Measurements from ENCODE around the gene CLCF1. TPM values are rescaled to one million over a fixed set of nuclear protein-coding genes. Genes with fewer than 3 reads are reported as not detected.
A peak's percentile ranks its signal among the peaks of the same experiment; 100 is the strongest.

The CLCF1 gene
- total and polyA plus RNA-seq, 2 of the 13 experiments (the other 11 are each of a cell fraction or from before 2014, with no cell fraction given): 0.49 to 0.78 TPM

DNA sequence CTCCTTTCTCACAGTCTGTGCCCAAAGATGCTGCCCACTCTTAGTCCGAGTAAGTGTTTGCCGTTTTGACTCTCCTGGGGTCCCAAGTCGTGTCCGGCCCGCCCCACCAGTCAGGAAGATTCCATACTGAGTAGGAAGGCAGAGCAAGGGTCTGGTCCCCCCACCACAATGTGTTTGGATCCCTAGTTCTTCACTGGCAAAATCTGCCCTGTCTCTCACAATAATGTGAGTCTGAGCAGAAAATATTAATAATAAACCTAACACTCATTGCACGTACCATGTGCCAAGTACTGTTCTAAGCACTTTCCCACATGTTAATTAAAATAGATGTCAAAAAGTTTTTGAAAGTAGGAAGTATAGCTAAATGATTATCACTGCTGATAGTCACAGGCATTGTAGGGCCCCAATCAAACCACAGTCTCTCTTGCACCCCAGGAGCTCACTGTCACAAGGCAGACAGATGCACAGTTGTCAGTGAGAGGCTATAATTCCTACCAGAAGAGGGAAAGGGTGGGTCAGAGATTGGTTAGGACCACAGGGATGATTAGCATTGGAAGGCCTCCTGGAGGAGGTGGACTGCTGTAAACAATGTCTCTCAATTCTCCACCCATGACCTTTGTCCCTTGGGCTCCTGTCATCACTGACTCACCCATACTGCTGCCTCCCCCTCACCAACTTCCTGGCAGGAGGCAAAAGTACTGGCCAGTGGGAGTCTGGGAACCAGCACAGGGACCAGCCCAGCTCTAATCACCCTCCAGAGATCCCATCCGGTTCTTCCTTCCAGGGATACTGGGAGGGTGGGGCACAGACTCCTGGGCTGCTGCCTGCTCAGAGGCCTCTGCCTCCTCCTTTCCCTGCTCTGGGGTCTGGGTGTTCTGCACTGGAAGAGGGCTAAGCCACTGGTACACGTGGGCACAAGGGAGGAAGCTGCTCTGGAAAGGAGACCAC lies 19.0 kb downstream of the CLCF1 start (continued):
- TF ChIP-seq, protein P1, sequence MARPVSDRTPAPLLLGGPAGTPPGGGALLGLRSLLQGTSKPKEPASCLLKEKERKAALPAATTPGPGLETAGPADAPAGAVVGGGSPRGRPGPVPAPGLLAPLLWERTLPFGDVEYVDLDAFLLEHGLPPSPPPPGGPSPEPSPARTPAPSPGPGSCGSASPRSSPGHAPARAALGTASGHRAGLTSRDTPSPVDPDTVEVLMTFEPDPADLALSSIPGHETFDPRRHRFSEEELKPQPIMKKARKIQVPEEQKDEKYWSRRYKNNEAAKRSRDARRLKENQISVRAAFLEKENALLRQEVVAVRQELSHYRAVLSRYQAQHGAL (CRISPR knock-in tag; IDR thresholded peaks at IDR 0.05; ENCODE audit: not compliant biosample characterization): no peak
- TF ChIP-seq, protein P2, sequence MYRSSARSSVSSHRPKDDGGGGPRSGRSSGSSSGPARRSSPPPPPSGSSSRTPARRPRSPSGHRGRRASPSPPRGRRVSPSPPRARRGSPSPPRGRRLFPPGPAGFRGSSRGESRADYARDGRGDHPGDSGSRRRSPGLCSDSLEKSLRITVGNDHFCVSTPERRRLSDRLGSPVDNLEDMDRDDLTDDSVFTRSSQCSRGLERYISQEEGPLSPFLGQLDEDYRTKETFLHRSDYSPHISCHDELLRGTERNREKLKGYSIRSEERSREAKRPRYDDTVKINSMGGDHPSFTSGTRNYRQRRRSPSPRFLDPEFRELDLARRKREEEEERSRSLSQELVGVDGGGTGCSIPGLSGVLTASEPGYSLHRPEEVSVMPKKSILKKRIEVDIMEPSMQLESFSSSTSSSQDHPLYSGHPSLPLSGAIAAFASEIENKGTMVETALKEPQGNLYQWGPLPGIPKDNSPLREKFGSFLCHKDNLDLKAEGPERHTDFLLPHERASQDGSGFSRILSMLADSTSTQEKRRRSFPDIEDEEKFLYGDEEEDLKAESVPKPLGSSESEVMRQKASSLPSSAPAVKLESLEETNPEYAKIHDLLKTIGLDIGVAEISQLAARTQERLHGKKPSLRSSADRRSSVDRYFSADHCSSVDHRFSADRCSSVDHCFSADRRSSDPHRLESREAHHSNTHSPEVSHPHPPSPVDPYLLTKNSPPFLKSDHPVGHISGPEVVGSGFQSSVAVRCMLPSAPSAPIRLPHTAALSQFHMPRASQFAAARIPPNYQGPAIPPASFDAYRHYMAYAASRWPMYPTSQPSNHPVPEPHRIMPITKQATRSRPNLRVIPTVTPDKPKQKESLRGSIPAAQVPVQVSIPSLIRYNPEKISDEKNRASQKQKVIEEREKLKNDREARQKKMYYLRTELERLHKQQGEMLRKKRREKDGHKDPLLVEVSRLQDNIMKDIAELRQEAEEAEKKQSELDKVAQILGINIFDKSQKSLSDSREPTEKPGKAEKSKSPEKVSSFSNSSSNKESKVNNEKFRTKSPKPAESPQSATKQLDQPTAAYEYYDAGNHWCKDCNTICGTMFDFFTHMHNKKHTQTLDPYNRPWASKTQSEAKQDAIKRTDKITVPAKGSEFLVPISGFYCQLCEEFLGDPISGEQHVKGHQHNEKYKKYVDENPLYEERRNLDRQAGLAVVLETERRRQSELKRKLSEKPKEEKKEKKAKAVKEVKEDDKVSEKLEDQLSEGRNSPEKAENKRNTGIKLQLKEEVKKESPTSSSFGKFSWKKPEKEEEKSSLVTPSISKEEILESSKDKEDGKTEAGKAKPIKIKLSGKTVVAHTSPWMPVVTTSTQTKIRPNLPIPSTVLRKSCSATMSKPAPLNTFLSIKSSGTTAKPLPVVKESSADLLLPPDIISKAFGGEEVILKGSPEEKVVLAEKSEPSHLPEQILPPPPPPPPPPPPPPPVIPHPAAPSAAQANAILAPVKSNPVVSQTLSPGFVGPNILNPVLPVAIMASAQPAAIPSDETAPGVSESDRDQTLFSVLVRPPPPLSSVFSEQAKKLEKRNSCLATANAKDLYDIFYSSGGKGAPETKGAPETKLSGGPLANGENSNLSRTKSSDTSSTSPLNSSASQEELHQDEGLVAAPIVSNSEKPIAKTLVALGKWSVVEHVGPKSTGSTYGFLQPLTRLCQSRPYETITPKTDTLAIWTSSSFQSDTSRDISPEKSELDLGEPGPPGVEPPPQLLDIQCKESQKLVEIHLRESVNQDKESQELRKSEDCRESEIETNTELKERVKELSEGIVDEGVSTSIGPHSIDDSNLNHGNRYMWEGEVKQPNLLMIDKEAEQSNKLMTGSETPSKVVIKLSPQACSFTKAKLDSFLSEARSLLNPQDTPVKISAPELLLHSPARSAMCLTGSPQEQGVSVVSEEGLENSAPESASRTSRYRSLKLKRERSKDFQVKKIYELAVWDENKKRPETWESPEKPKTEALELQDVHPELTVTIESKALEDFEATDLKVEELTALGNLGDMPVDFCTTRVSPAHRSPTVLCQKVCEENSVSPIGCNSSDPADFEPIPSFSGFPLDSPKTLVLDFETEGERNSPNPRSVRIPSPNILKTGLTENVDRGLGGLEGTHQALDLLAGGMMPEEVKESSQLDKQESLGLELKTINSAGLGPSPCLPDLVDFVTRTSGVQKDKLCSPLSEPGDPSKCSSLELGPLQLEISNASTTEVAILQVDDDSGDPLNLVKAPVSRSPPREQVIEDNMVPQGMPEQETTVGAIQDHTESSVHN (CRISPR knock-in tag; IDR thresholded peaks at IDR 0.05): no peak
- no peak for TF ChIP-seq REL (CRISPR knock-in tag; conservative IDR thresholded peaks at IDR 0.05)
- peak; percentile 92 for TF ChIP-seq KAT8 (CRISPR knock-in tag; IDR thresholded peaks at IDR 0.05)
- TF ChIP-seq SP4 (CRISPR knock-in tag; IDR thresholded peaks at IDR 0.05): peak; percentile 46
- TF ChIP-seq NFIB (CRISPR knock-in tag; IDR thresholded peaks at IDR 0.05; ENCODE audit: borderline replicate concordance): no peak
- TF ChIP-seq HIVEP1 (CRISPR knock-in tag; IDR thresholded peaks at IDR 0.05): no peak
- peak; percentile 29; the same call in 1 of the 2 replicates for TF ChIP-seq ZNF441 (CRISPR knock-in tag; IDR thresholded peaks at IDR 0.05; ENCODE audit: borderline replicate concordance)
- TF ChIP-seq CREB1 (IDR thresholded peaks at IDR 0.05): peak; percentile 63
- TF ChIP-seq CREB1 (CRISPR knock-in tag; IDR thresholded peaks at IDR 0.05): peak; percentile 74
- no peak for TF ChIP-seq PCBP2 (optimal IDR thresholded peaks at IDR 0.05; ENCODE audit: low read depth, low read length, poor library complexity, severe bottlenecking)
- TF ChIP-seq, protein P3, sequence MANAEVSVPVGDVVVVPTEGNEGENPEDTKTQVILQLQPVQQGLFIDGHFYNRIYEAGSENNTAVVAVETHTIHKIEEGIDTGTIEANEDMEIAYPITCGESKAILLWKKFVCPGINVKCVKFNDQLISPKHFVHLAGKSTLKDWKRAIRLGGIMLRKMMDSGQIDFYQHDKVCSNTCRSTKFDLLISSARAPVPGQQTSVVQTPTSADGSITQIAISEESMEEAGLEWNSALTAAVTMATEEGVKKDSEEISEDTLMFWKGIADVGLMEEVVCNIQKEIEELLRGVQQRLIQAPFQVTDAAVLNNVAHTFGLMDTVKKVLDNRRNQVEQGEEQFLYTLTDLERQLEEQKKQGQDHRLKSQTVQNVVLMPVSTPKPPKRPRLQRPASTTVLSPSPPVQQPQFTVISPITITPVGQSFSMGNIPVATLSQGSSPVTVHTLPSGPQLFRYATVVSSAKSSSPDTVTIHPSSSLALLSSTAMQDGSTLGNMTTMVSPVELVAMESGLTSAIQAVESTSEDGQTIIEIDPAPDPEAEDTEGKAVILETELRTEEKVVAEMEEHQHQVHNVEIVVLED (CRISPR knock-in tag; IDR thresholded peaks at IDR 0.05; ENCODE audit: borderline replicate concordance): no peak
- no peak for TF ChIP-seq SIN3A (IDR thresholded peaks at IDR 0.05; ENCODE audit: borderline replicate concordance, low read depth, low read length)
- TF ChIP-seq, protein P4, sequence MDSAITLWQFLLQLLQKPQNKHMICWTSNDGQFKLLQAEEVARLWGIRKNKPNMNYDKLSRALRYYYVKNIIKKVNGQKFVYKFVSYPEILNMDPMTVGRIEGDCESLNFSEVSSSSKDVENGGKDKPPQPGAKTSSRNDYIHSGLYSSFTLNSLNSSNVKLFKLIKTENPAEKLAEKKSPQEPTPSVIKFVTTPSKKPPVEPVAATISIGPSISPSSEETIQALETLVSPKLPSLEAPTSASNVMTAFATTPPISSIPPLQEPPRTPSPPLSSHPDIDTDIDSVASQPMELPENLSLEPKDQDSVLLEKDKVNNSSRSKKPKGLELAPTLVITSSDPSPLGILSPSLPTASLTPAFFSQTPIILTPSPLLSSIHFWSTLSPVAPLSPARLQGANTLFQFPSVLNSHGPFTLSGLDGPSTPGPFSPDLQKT (CRISPR knock-in tag; IDR thresholded peaks at IDR 0.05; ENCODE audit: borderline replicate concordance): no peak
- TF ChIP-seq SNRNP70 (IDR thresholded peaks at IDR 0.05; ENCODE audit: low read depth, low read length): no peak
- TF ChIP-seq ASH2L (IDR thresholded peaks at IDR 0.05; ENCODE audit: insufficient read length, low read depth, low read length): peak; percentile 23
- TF ChIP-seq FOXK2 (IDR thresholded peaks at IDR 0.05): no peak

All from HepG2 (cell line).